PC-9 (cell line): ENCODE results near the gene NLRP7. TPM values are rescaled to one million over a fixed set of nuclear protein-coding genes. Genes with fewer than 3 reads are reported as not detected.

ENCODE experiments used
- BruUV-seq: library from RNA; stranded (reverse); fragments of 400-500 nt; replicated peaks from 2 replicates; lab custom pipeline; 2021; lab: Mats Ljungman, UMichigan
- CTCF ChIA-PET: fragments of 300-600 bp; sonication (Branson Sonifier 250); formaldehyde crosslinking; loops from one replicate; lab custom pipeline; 2022; ENCODE audit warnings: antibody characterized with exemption; lab: Charles Lee
- POLR2A ChIA-PET: fragments of 300-600 bp; sonication (Branson Sonifier 250); formaldehyde crosslinking; loops from one replicate; lab custom pipeline; 2022; ENCODE audit warnings: antibody characterized with exemption; ENCODE audit not compliant: unreplicated experiment; lab: Charles Lee
- DNase-seq, 2 experiments: peaks; one replicate each; pipeline versions ENCODE4 v3.0.0 to v3.0.0-alpha.2; 2015 to 2022; ENCODE audit warnings: mixed read lengths in 1 of 2
- H2AFZ ChIP-seq: fragments of 200-600 bp; sonication (generic); 2 replicates; pipeline ENCODE4 v1.8.1; 2017; ENCODE audit warnings: antibody characterized with exemption
- H3F3A ChIP-seq: fragments of 200-600 bp; sonication (generic); 2 replicates; pipeline ENCODE4 v1.8.1; 2017; ENCODE audit warnings: antibody characterized with exemption, mild to moderate bottlenecking, low read depth; ENCODE audit not compliant: insufficient read depth
- H3K27ac ChIP-seq: fragments of 200-600 bp; sonication (generic); 2 replicates; pipeline ENCODE4 v1.6.1; 2016; ENCODE audit warnings: mixed run types
- H3K27me3 ChIP-seq: fragments of 200-600 bp; sonication (generic); 2 replicates; pipeline ENCODE4 v1.6.1; 2016; ENCODE audit warnings: low read depth, mixed run types; ENCODE audit not compliant: insufficient read depth
- H3K36me3 ChIP-seq: fragments of 200-600 bp; sonication (generic); 2 replicates; pipeline ENCODE4 v1.6.1; 2016; ENCODE audit warnings: low read depth, mixed run types
- H3K4me1 ChIP-seq: fragments of 200-600 bp; sonication (generic); replicated peaks from 2 replicates; pipeline ENCODE4 v1.6.1; 2016; ENCODE audit warnings: mixed run types; ENCODE audit not compliant: insufficient read depth
- H3K4me2 ChIP-seq: fragments of 200-600 bp; sonication (generic); 2 replicates; pipeline ENCODE4 v1.6.1; 2017; ENCODE audit warnings: mixed run types
- H3K4me3 ChIP-seq: fragments of 200-600 bp; sonication (generic); 2 replicates; pipeline ENCODE4 v1.6.1; 2016; ENCODE audit warnings: mixed run types
- H3K79me2 ChIP-seq: fragments of 200-600 bp; sonication (generic); 2 replicates; pipeline ENCODE4 v1.6.1; 2017; ENCODE audit warnings: low read depth, mixed run types
- H3K9me2 ChIP-seq: fragments of 200-600 bp; sonication (generic); 2 replicates; pipeline ENCODE4 v1.8.1; 2017; ENCODE audit warnings: mild to moderate bottlenecking; ENCODE audit not compliant: insufficient read depth
- H3K9me3 ChIP-seq: fragments of 200-600 bp; sonication (generic); 2 replicates; pipeline ENCODE4 v1.8.1; 2016; ENCODE audit warnings: low read depth; ENCODE audit not compliant: insufficient read depth
- H4K20me1 ChIP-seq: fragments of 200-600 bp; sonication (generic); 2 replicates; pipeline ENCODE4 v1.8.1; 2017; ENCODE audit not compliant: insufficient read depth
- EZH2 ChIP-seq: fragments of 200-600 bp; sonication (generic); IDR thresholded peaks from 2 replicates; pipeline ENCODE4 v1.8.0; 2017; ENCODE audit warnings: antibody characterized with exemption, low read depth
- intact Hi-C: fragments of 100-400 bp; cut with micrococcal nuclease; formaldehyde crosslinking; loops from one replicate; pipeline ENCODE4 v1.10.0; 2022; ENCODE audit not compliant: unreplicated experiment
- total RNA-seq: library from RNA; stranded (reverse); gene quantifications from 2 replicates; pipeline ENCODE4 v1.2.3, GENCODE V29; 2021
- TF ChIP-seq, protein P1 (sequence below): fragments of 200-600 bp; sonication (generic); conservative IDR thresholded peaks from 2 replicates; pipeline ENCODE4 v1.6.1; 2017; ENCODE audit warnings: mixed run types, antibody characterized with exemption, mild to moderate bottlenecking, moderate library complexity

NLRP7 gene
- total RNA-seq, 1 experiment from 2014 or later, result 0.50 TPM

DNA sequence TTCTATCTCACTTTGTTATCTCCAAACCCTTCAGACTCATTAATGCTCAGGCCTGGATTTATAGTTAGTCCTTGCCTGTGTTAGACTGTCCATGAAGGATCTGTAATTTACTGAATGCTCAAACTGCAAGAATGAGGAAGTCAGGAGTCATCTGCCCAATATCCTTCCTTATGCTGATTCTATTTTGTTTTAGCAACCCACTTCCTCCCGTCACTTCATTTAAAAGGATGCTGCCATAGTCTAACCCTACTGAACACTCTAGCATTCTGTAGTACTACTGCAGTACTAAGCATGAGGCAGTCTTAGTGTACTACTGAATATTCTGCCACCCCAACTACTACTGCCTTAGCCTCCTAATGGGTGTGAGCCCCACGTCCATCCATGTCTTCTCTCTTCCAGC is 71.8 kb downstream of the NLRP7 start:
- no TSS peak for BruUV-seq
- Histone ChIP-seq H3F3A (no peaks in the 10 kb centered on the region), H3K4me1 (no peaks in the 10 kb centered on the region), H2AFZ (no peak overlapping the region), H3K36me3 (no peaks in the 10 kb centered on the region), H3K27me3 (peaks cover 90% of the 10 kb centered on the region), H3K79me2 (no peaks in the 10 kb centered on the region), H3K9me2 (no peaks in the 10 kb centered on the region), H3K4me3 (no peak overlapping the region), H3K27ac (no peak overlapping the region), H3K4me2 (no peak overlapping the region), H4K20me1 (0 out of 2 replicates have a peak, but pooled peaks cover 3% of the 10 kb centered on the region), H3K9me3 (no peaks in the 10 kb centered on the region)
- intact Hi-C loops, result no loop called here
- no peak for DNase-seq
- CTCF ChIA-PET, result interaction anchor here (1.0 kb wide), 1 partner anchor 384 kb away, joined by 4 read pairs; no protein-coding TSS in a partner anchor
- TF ChIP-seq, protein P1, sequence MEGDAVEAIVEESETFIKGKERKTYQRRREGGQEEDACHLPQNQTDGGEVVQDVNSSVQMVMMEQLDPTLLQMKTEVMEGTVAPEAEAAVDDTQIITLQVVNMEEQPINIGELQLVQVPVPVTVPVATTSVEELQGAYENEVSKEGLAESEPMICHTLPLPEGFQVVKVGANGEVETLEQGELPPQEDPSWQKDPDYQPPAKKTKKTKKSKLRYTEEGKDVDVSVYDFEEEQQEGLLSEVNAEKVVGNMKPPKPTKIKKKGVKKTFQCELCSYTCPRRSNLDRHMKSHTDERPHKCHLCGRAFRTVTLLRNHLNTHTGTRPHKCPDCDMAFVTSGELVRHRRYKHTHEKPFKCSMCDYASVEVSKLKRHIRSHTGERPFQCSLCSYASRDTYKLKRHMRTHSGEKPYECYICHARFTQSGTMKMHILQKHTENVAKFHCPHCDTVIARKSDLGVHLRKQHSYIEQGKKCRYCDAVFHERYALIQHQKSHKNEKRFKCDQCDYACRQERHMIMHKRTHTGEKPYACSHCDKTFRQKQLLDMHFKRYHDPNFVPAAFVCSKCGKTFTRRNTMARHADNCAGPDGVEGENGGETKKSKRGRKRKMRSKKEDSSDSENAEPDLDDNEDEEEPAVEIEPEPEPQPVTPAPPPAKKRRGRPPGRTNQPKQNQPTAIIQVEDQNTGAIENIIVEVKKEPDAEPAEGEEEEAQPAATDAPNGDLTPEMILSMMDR, result no peak
- no peak for TF ChIP-seq EZH2
- POLR2A ChIA-PET, result no interaction called here

DNA sequence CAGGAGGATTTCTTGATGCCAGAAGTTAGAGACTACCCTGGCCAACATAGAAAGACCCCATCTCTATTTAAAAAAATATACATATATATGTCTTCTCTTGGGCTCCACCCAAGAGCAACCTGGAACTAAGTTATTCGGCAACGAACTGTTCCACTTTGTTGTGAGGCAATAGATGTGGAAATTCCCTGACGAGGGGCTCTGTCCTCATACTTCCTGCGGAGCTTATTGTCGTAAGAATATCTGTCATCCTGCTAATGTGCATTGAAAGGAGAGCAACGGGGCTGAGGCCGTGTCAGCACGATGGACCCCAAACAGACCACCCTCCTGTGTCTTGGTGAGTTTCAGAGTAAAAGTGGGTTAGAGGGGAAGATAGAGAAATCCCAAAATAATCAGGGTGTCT is 73.3 kb downstream of the NLRP7 start, which contains the start of gene FCAR:
TSS of gene FCAR (plus strand) at position 246 of the 400 bp plus-strand sequence. CDS start at position 301, 55 bp downstream.
- POLR2A ChIA-PET, result no interaction called here
- no peak for DNase-seq
- Histone ChIP-seq H3K79me2 (no peaks in the 10 kb centered on the region), H3K9me2 (no peaks in the 10 kb centered on the region), H3K4me3 (no peak within 1 kb of the TSS), H3K9me3 (no peaks in the 10 kb centered on the region), H3K27ac (no peak within 1 kb of the TSS), H3K4me1 (no peaks in the 10 kb centered on the region), H2AFZ (no peak within 1 kb of the TSS), H3F3A (no peaks in the 10 kb centered on the region), H4K20me1 (0 out of 2 replicates have a peak, but pooled peaks cover 3% of the 10 kb centered on the region), H3K27me3 (peaks cover 90% of the 10 kb centered on the region), H3K4me2 (no peak within 1 kb of the TSS), H3K36me3 (no peaks in the 10 kb centered on the region)
- intact Hi-C loops, result no loop called here
- TF ChIP-seq EZH2, result no peak
- TF ChIP-seq, protein P1, result no peak
- CTCF ChIA-PET, result interaction anchor here (0.6 kb wide), 1 partner anchor 145 kb away, joined by 3 read pairs; no protein-coding TSS in a partner anchor
- no TSS peak for BruUV-seq

Other genes starting within 250 kb of the NLRP7 start
- gene KIR3DL3, start 223.1 kb downstream of the NLRP7 start, total RNA-seq, result not detected in 2 replicates
- not detected in 2 replicates for gene KIR2DL3, start 209.0 kb downstream of the NLRP7 start, total RNA-seq
- gene KIR2DL1, start 177.7 kb downstream of the NLRP7 start, total RNA-seq, result not detected in 2 replicates
- gene KIR2DL4, start 143.9 kb downstream of the NLRP7 start, total RNA-seq, result not detected in 2 replicates
- not detected in 2 replicates for gene KIR3DL1, start 131.1 kb downstream of the NLRP7 start, total RNA-seq
- not detected in 2 replicates for gene KIR2DS4, start 114.9 kb downstream of the NLRP7 start, total RNA-seq
- not detected in 2 replicates for gene KIR3DL2, start 97.1 kb downstream of the NLRP7 start, total RNA-seq
- not detected in 2 replicates for gene FCAR, start 73.3 kb downstream of the NLRP7 start, total RNA-seq
- gene NCR1, start 41.4 kb downstream of the NLRP7 start, total RNA-seq, result not detected in 2 replicates
- 117 and 153 TPM in 2 replicates for gene NLRP2, start 18.8 kb upstream of the NLRP7 start, total RNA-seq
- 0.76 and 1.3 TPM in 2 replicates for gene GP6, start 90.7 kb upstream of the NLRP7 start, total RNA-seq
- gene RDH13, start 115.6 kb upstream of the NLRP7 start, total RNA-seq, result 39.8 and 42.1 TPM in 2 replicates
- 111 and 162 TPM in 2 replicates for gene EPS8L1, start 128.3 kb upstream of the NLRP7 start, total RNA-seq
- 110 and 114 TPM in 2 replicates for gene PPP1R12C, start 170.1 kb upstream of the NLRP7 start, total RNA-seq
- 228 and 266 TPM in 2 replicates for gene TNNT1, start 201.7 kb upstream of the NLRP7 start, total RNA-seq
- gene TNNI3, start 210.2 kb upstream of the NLRP7 start, total RNA-seq, result 13.7 and 18.2 TPM in 2 replicates
- 51.8 and 76.6 TPM in 2 replicates for gene DNAAF3, start 219.1 kb upstream of the NLRP7 start, total RNA-seq
- 1.3 and 2.8 TPM in 2 replicates for gene SYT5, start 232.8 kb upstream of the NLRP7 start, total RNA-seq